HK-2 (cell line): ENCODE data around the gene C22orf31.

ENCODE experiments used
- DNase-seq: peaks from one replicate; pipeline ENCODE4 v3.0.0-alpha.2; 2018; ENCODE audit not compliant: unreplicated experiment

The C22orf31 gene

DNA sequence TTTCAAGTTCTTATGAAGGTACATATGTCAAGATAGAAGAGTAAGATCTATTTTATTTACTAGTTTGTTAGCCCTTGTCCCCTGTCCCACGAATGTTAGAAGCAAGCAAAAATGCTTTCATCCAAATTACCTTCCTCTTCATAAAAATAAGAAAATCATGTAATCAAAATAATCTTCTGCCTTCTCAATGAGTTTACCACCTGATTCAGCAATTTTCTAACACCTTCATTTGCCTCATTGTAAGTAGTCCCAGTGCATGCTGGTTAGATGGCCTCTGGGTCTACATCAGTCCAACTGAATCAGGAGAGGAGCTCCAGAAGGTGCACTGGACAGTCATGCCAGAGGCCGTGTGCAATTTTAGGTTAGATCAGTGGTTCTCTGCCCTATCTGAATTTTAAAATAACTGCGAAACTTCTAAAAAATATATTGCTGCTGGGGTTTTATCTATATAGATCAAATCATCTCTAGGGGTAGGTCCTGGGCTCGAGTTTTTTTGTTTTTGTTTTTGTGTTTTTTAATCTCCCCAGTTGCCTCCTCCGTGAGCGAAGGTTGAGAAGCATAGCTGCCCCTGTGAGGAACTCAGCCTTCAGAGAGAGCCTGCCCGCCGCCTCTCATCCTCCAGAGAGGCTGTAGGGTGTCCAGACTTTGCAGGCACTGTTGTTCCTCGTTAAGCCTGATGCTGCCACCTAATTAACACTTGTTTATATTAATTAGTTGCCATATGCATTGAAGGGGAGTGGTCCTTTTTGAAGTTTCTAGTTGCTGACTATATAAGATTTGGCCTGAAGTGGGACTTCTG, 32.2 kb downstream of the C22orf31 start:
- no peak for DNase-seq

DNA sequence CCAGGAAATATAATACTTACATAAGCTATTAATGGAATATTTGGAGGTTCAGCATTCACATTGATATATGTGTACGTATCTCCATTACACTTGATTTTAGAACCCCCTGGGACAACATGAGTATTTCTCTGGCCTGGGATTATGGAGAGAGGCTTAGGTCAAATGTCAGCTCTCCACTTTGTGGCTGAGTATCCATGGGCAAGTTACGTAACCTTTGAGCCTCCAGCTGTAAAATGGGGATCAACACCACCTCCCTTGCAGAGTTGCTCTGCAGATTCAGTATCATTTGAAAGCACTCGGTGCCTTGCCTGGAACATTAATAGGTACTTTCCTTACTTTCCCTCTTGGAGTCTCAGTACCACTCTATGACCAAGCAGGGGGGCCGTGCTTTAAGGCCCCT, 33.2 kb downstream of the C22orf31 start:
- DNase-seq: no peak

DNA sequence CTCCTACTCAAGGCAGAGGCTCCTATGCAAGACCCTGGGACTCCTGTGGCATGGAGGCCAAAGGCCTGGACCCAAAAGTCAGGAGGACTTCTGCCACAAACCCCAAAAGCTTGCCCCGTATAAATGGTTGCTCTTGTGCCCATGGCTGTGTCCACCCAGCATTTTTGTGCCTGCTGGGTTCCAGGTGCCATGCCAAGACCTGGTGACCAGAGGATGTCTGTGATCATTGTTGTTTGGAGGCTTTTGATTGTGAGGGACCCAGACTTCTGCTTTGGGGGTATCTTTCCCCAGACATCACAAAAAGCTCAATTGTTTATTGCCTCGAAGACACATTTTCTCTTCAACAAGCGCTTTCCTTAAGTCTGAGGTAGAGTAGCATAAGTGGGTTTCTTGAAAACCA, 35.1 kb downstream of the C22orf31 start:
- no peak for DNase-seq

DNA sequence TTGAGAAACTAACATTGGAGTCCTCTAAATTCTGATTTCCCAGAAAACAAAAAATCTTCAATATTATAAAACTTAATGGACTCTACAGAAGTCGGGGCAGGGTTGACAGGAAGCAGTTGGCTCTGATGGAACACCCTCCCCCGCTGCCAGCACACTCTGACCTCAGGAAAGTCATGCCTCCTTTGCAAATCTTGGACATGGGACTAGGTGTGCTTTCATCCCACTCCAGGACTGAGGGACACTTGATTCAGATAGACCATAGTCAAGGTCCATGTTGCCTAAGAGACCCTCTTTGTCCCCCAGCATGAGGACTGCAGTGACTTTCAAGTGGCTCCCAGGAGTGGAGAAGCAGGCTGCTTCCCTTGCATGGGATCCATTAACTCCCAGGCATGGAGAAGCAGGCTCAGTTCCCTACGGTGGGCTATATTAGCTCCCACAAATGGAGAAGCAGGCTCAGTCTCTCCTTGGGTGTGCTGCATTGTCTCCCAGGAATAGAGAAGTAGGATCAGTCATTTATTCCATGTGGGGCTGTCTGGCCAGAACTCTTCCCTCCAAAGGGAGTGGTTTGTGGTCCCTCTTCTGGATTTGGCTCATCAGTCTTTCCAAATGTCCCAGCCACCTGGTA, 38.3 kb downstream of the C22orf31 start:
- DNase-seq: no peak

DNA sequence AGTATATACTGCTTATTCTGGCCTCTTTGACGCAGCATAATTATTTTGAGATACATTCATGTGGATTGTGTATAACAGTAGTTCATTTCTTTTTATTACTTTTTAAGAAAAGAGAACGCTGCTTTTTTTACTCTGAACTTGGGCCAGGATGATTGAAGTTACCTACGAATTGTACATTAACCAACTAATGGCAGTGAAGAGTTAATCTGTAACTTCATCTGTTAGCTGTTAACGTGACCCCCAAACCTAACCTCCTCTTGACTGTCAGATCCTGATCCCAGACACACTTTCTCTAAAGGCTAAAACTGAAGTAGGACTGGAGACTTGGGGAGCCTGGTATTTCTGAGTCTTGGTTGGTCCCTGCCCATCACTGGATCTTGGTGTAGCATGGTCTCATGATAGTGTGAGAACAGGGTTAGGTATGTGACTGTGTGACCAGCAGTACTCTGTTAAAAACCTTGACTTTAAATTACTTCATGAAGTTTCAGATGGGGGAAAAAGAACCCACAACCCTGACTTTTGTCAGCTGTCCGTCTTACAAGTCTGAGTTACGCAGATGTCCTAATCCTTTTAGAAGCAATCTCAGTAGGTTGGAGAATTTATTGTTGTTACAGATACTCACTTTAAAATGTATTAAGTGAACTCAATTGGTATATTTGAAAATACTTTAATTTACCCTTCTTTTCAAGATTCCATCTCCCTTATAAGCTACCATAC, 39.4 kb downstream of the C22orf31 start:
- no peak for DNase-seq

DNA sequence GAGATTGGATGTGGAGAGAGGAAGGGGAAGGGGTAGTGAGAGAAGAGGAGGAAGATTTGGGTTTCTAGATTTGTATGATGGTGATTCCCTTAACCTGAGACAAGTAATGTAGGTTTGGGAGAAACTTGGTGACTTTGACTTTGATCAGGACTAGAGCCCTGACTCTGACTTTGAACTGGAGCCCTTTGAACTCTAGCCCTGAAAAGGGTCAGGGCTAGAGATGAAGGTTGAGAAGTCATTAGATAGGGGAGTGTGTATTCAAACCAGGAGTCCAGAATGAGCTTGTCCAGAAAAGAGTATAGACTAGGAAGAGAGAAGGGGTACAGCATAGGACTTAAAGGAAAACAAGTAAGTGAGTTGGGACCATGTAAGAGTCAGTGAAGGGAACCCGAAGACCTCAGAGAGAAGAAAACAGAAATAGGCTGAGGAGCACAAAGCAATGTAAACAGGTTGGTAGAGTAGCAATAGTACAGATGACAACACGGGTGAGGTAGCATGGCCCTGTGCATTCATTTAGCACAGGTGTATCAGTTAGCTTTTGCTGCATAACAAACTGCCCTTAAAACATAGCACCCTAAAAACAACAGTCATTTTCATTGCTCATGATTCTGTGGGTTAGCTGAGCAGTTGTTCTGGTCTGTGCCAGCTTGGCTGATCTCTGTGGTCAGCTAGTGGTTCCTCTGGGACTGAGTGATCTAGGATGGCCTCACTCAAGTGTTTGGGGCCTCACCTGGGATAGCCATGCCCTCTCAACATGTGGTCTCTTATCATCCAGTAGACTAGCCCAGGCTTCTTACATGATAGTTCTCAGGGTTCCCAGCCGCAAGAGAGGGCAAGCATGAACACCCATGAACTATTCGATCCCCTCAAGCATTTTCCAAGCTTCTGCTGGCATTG, 43.1 kb downstream of the C22orf31 start:
- no peak for DNase-seq

DNA sequence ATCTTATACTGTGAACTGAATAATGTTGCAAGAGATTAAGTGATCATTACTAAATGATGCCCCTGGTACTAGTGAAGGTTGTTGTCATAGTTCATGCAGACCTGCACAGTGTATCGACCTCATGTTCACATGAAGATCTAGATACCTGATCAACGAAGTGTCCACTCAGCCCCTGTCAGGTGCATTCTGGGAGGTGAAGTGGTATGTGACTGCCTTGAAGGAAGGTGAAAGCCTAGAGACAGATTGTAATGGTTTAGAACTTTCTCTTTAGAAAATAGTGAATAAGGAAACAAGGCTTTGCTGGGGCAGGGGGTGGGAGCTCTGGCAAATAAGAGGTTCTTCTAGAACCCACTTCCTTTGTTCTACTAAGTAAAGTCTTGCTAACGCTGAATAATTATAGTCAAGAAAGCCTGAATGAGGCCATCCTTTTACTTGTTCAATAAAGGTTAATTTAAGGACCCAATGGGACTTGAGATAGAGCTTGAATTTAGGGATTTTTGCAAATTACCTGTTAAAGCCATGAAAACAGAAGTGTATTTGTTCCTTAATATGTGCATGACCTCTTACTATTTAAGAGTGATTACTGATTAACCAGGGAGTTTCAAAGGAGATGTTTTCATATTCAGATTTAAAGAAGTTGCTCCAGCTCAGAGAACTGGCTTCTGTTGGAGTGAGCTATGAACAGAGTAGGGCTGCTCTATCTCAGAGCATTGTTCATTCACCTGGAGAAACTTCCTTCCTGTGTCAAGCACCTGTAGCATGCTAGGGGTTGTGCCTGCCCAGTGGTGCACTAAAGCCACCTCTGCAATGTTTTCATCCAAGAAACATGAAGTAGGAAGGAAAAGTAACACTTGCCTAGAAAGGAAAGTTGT, 45.3 kb downstream of the C22orf31 start:
- DNase-seq: no peak

DNA sequence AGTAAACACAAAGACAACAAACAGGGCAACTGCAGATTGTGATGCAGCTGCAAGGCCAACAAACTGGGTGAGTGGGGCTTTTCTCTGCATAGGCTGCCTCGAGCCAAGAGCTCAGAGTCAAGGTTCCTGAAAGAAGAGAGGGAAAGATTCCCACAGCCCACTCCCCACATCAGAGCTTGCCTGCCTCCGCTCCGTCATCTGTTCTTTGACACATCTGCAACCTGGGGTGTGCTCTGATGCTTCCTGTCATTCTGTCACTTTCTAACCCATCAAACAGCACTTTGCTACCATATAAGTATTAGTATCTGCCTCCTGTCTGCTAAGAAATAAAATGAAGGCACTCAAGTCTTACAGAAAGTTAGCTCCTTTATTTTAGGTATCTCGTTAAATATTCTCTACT, 46.9 kb downstream of the C22orf31 start:
- DNase-seq: no peak

DNA sequence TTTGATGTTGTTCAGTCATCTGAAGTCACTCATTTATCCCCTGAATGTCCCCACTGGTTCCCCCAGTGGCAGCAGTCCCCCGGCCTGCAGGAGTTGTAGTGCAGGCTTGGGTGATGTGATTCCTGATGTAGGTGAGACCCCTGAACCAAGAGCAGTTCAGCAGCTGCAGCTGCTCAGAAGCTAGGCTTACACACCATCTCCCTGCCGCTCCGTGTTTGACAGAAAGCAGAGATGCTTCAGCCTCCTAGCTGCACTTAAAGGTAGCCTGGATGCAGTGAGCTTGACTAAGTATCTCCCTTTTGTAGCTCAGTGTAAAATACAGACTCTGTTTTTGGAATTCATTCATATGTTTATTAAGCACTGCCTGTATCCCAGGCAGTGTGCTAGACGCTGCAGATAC, 47.3 kb downstream of the C22orf31 start:
- no peak for DNase-seq

DNA sequence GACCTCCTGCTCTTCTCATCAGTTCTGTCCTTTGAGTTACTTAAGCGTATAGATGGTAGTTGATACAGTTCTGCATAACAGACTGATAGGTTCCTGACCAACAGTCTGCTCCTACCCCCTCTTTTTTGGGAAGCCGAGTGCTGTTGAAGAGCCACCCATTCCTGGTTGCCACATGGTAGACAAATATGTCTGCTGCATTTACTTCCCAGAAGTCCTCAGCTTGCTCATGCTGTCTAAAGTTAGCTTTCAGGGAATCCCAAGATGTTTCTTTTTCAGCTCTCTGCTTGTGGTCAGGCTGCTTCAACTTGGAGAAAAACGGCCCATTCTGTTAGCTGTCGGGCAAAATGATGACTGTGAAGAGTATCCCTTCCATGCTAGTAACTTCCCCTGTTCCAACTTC, 48.7 kb downstream of the C22orf31 start:
- DNase-seq: no peak

DNA sequence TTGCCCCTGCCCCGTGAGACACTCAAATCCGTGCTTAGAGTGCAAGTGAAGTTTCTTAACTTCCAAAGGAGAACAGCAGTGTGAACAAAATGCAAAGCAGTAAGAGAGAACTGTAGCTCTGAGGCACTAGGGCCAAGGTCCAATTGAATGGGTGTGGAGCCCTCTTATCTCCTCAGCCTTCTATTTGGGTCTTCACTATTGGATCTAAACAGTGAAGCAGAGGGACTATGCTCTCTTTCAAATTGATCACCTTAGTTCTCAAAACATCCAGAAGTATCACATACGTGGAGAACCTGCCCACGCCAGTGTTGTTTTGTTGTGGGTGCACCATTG, 49.6 kb downstream of the C22orf31 start:
- no peak for DNase-seq

DNA sequence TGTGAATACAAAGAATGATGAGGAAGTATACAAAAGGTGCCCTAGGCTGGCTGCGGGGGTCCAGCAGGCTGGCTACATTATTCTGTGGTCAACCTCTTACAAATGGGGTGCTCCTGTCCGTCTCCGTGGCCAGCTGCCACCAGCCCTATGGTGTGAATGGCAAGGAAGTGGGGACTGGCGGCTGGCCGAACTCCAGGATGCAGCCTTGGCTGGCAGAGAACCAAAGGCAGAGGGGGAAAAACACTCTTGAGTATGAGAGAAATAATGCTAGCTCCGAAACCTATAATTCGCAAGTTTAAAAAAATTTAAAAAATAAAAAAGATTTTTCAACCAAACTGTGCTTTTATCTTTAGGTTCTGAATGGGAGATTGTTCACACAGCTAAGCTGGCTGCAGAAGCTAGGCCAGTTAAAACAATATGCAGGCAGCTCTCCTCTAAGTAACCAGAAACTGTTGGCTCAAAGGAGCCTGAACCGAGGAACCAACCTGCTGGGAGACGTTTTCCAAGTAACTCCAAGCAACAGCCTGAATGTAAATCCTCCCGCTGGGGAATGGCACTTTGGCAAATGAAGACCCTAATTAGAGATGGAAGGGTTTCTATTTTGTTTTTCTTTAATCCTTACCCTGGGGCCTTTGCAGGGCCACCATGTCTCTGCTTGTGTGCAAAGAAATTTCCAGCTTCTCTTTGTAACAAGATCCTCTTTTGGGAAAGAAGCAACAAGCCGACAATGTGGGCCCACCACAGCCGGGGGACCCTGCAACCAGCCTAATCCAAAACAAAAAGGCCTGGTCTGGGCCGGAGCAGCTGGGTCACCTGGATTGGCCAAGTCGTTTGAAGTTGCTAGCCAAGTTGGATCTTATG, 50.2 kb downstream of the C22orf31 start:
- no peak for DNase-seq

DNA sequence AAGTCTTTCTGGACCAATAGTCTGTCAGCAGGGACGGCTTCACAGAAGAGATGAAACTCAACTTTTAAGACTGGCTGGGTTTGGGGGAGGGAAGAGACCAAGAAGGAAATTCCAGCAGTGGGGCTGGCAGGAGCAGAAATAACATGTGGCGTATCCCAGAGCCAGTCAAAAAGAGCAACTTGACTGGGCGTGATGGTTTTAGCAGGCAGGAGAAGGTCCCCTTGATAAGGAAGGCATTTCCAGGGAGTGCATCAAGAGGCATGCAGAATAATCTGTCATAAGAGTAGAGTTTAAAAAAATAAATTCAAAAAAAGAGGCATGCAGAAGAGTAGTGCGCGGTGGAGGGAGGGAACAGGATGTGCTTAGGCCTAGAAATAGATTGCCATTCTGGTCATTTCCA, 52.5 kb downstream of the C22orf31 start:
- DNase-seq: no peak
